HAP-1 (cell line): ENCODE results near the gene BCL6B.
A peak's percentile ranks its signal among the peaks of the same experiment; 100 is the strongest.
"Not testable (repeated sequence)": the region's sequence is repeated elsewhere in the genome, so short reads cannot be mapped to it uniquely, and the experiment has no call there.

Experiments
- DNase-seq, 2 experiments: peaks; one replicate each; pipeline ENCODE4 v3.0.0-alpha.2; 2016 to 2020; ENCODE audit warnings: low spot score in 2 of 2
- H3K27me3 ChIP-seq: fragments of 250-450 bp; sonication (Bioruptor Pico); 2 replicates; pipeline ENCODE4 v1.5.1; 2020; ENCODE audit warnings: low read depth, mild to moderate bottlenecking, moderate library complexity
- H3K36me3 ChIP-seq: fragments of 250-450 bp; sonication (Bioruptor Pico); replicated peaks from 2 replicates; pipeline ENCODE4 v1.5.1; 2020; ENCODE audit warnings: mild to moderate bottlenecking
- H3K4me1 ChIP-seq: fragments of 250-450 bp; sonication (Bioruptor Pico); 2 replicates; pipeline ENCODE4 v1.5.1; 2020; ENCODE audit warnings: mild to moderate bottlenecking
- H3K4me3 ChIP-seq: fragments of 250-450 bp; sonication (Bioruptor Pico); 2 replicates; pipeline ENCODE4 v1.5.1; 2020; ENCODE audit warnings: mild to moderate bottlenecking, moderate library complexity
- H3K9me3 ChIP-seq: fragments of 250-450 bp; sonication (Bioruptor Pico); 2 replicates; pipeline ENCODE4 v1.5.1; 2020; ENCODE audit warnings: mild to moderate bottlenecking, moderate library complexity
- in situ Hi-C: fragments of 300-500 bp; cut with MboI; formaldehyde crosslinking; loops from 3 replicates; pipeline ENCODE4 v1.14.3; 2020; ENCODE audit warnings: low sequenced_read_pairs, inconsistent platforms, mixed read lengths

BCL6B gene, protein sequence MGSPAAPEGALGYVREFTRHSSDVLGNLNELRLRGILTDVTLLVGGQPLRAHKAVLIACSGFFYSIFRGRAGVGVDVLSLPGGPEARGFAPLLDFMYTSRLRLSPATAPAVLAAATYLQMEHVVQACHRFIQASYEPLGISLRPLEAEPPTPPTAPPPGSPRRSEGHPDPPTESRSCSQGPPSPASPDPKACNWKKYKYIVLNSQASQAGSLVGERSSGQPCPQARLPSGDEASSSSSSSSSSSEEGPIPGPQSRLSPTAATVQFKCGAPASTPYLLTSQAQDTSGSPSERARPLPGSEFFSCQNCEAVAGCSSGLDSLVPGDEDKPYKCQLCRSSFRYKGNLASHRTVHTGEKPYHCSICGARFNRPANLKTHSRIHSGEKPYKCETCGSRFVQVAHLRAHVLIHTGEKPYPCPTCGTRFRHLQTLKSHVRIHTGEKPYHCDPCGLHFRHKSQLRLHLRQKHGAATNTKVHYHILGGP

GRCh38 chr17:7022781-7023571 lies at the start of gene BCL6B:
TSS of gene BCL6B (plus strand) at chr17:7023050. CDS start at chr17:7023672, 622 bp downstream.
- no peaks in the 10 kb centered on the region for H3K36me3 ChIP-seq
- no peak for DNase-seq
- in situ Hi-C loops: no loop called here
- peaks cover 17% of the 10 kb centered on the region for H3K4me1 ChIP-seq
- H3K4me3 ChIP-seq: peak within 1 kb of the TSS; percentile 20
- no peaks in the 10 kb centered on the region for H3K27me3 ChIP-seq
- H3K9me3 ChIP-seq: no peaks in the 10 kb centered on the region

- DNase-seq, H3K27me3 ChIP-seq, H3K4me1 ChIP-seq, H3K4me3 ChIP-seq, in situ Hi-C loops, H3K9me3 ChIP-seq, H3K36me3 ChIP-seq: not testable (repeated sequence)
Observed at GRCh38 chr17:6979440-6979839, 43.4 kb upstream of the BCL6B start.

GRCh38 chr17:6981426-6981825 lies 41.4 kb upstream of the BCL6B start:
- no peaks in the 10 kb centered on the region for H3K4me1 ChIP-seq
- H3K9me3 ChIP-seq: no peaks in the 10 kb centered on the region
- no peak for DNase-seq
- no peak overlapping the region for H3K4me3 ChIP-seq
- no peaks in the 10 kb centered on the region for H3K27me3 ChIP-seq
- in situ Hi-C loops: no loop called here
- H3K36me3 ChIP-seq: no peaks in the 10 kb centered on the region

GRCh38 chr17:6985266-6985665 lies 37.6 kb upstream of the BCL6B start:
- no peaks in the 10 kb centered on the region for H3K27me3 ChIP-seq
- no peak overlapping the region for H3K4me3 ChIP-seq
- no peaks in the 10 kb centered on the region for H3K4me1 ChIP-seq
- H3K36me3 ChIP-seq: no peaks in the 10 kb centered on the region
- no peak for DNase-seq
- in situ Hi-C loops: no loop called here
- H3K9me3 ChIP-seq: no peaks in the 10 kb centered on the region

GRCh38 chr17:6986676-6987075 lies 36.2 kb upstream of the BCL6B start:
- in situ Hi-C loops: no loop called here
- Histone ChIP-seq H3K4me1 (no peaks in the 10 kb centered on the region), H3K9me3 (no peaks in the 10 kb centered on the region)

DNA sequence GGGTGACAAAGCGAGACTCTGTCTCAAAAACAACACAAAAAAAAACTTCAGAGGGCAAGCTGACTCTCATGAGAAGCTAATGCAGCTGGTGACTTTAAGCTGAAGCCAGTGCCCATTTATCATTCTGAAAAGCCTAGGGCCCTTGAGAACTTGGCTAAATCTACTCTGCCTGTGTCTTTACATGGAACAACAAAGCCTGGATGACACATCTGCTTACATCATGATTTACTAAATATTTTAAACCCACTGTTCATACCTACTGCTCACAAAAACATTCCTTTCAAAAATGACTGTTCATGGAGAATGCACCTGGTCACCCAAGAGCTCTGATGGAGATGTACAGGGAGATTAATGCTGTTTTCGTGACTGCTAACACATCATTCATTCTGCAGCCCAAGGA lies 33.1 kb upstream of the BCL6B start:
- no peaks in the 10 kb centered on the region for H3K4me1 ChIP-seq
- no peak overlapping the region for H3K4me3 ChIP-seq
- no peaks in the 10 kb centered on the region for H3K36me3 ChIP-seq
- no peaks in the 10 kb centered on the region for H3K9me3 ChIP-seq
- DNase-seq: no peak
- in situ Hi-C loops: no loop called here
- H3K27me3 ChIP-seq: no peaks in the 10 kb centered on the region

More at GRCh38 chr17:6986676-6987075, 36.2 kb upstream of the BCL6B start:
- H3K36me3 ChIP-seq: no peaks in the 10 kb centered on the region
- no peaks in the 10 kb centered on the region for H3K27me3 ChIP-seq
- H3K4me3 ChIP-seq: no peak overlapping the region
- no peak for DNase-seq

DNA sequence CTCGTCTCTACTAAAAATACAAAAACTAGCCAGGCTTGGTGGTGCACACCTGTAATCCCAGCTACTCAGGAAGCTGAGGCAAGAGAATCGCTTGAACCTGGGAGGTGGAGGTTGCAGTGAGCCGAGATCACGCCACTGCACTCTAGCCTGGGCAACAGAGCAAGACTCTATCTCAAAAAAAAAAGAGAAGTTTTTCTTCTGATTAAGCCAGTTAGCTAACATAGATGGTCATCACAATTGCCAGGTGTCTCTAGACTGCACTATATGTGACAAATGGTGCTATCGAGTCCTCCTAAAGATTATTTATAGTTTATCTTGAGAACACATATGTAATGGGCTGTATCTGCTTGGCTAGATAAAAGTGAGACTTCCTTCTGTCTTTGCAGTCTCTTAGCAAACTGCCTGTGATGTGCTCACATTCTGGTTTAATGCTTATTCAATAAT lies 29.2 kb upstream of the BCL6B start:
- H3K9me3 ChIP-seq, DNase-seq, in situ Hi-C loops, H3K4me1 ChIP-seq, H3K27me3 ChIP-seq, H3K36me3 ChIP-seq, H3K4me3 ChIP-seq: not testable (repeated sequence)

DNA sequence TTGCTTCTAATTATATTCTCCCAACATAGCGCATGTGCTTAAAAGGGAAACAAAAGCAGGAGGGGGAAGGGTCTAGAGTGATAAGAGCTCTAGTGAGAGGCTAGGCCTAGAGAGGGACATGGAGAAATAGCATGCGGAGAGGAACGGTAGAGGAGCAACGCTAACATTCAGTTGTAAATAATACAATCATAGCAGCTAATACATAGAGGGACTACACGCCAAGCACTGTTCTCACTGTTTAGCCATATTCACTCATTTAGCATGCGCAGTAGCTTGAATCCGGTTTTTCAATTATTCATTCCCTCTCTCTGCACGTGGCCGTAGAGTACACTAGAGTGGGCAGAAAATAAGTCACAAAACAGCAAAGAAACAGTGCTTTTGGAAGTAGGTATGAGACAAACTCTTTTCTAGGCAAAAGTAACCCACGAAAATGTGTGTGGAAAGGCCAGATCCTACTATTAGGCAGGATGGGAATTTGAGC lies 28.7 kb upstream of the BCL6B start:
- H3K36me3 ChIP-seq: peaks cover 1% of the 10 kb centered on the region
- in situ Hi-C loops: no loop called here
- no peaks in the 10 kb centered on the region for H3K4me1 ChIP-seq
- H3K4me3 ChIP-seq: no peak overlapping the region
- H3K9me3 ChIP-seq: no peaks in the 10 kb centered on the region
- DNase-seq: no peak
- H3K27me3 ChIP-seq: no peaks in the 10 kb centered on the region

GRCh38 chr17:6994666-6995256 lies 28.1 kb upstream of the BCL6B start:
- in situ Hi-C loops: no loop called here
- H3K4me3 ChIP-seq: no peak overlapping the region
- no peak for DNase-seq
- no peaks in the 10 kb centered on the region for H3K4me1 ChIP-seq
- no peaks in the 10 kb centered on the region for H3K9me3 ChIP-seq
- H3K36me3 ChIP-seq: peaks cover 6% of the 10 kb centered on the region
- H3K27me3 ChIP-seq: no peaks in the 10 kb centered on the region

DNA sequence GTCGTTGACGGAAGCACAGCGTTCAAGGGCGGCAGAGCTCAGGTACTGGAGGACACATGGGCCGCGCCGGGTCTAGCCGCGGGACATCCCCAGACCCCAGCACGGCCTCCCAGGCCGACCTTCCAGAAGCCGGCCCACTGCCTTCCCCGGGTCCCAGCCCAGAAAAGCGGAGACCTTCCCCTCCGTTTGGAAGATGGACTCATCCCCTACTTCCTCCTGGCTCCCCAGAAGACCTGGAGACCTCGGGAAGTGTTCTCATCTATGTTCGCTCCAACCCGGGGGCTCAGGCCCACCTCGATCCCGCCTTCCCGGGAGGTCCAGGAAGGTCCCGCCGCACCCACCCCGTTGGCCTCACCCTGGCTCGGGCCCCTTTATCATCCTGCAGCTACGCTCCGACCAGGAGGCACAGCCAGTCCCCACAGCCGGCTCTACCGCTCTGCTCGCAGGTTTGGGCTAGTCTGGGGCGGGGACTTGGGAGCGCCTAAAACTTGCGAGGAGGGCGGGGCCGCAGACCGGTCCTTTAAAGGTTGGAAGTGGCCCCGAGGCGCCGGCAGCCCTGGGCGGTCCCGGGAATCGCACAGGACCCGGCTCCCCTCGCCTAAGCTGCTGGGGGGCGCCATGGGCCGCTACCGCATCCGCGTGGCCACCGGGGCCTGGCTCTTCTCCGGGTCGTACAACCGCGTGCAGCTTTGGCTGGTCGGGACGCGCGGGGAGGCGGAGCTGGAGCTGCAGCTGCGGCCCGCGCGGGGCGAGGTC lies 27.2 kb upstream of the BCL6B start, which contains the start of gene ALOX12:
ALOX12 (plus strand) TSS at position 550 of the 756 bp plus-strand sequence; CDS start at position 619, 69 bp downstream.
- Histone ChIP-seq H3K4me3 (no peak within 1 kb of the TSS), H3K36me3 (peaks cover 6% of the 10 kb centered on the region), H3K27me3 (no peaks in the 10 kb centered on the region), H3K9me3 (no peaks in the 10 kb centered on the region), H3K4me1 (no peaks in the 10 kb centered on the region)
- DNase-seq: no peak
- in situ Hi-C loops: no loop called here

DNA sequence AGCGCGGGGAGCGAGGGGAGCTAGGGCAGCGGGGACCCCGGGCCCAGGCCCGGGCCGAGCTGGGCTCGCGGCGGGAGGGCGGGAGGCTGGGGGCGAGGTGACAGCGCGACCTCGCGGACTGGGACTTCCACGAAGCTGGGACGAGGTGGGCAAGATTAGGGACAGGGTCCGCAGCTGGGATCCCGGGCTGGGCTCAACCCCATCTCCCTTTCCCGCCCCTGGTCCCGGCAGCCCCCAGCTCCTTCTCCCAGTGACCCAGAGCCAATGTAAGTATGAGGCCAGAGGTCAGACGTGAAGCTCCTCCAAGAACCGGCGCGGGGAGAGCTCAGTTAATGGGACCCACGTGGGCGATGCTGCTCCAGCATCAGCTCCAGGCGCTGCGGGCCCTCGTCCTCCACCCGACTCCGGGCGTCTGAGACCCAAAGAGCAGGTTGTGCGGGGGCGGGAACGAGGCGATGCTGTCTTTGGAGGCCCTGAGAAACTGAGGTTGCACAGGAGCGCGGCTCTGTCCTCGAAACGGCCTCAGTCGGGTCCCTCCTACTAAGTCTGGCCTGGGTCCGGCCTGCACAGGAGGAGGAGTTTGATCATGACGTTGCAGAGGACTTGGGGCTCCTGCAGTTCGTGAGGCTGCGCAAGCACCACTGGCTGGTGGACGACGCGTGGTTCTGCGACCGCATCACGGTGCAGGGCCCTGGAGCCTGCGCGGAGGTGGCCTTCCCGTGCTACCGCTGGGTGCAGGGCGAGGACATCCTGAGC lies 26.4 kb upstream of the BCL6B start:
- in situ Hi-C loops: no loop called here
- H3K27me3 ChIP-seq: no peaks in the 10 kb centered on the region
- H3K4me1 ChIP-seq: no peaks in the 10 kb centered on the region
- no peak overlapping the region for H3K4me3 ChIP-seq
- H3K36me3 ChIP-seq: peaks cover 10% of the 10 kb centered on the region
- DNase-seq: no peak
- no peaks in the 10 kb centered on the region for H3K9me3 ChIP-seq

- H3K4me3 ChIP-seq: no peak overlapping the region
- no peaks in the 10 kb centered on the region for H3K27me3 ChIP-seq
- DNase-seq: no peak
- in situ Hi-C loops: no loop called here
- no peaks in the 10 kb centered on the region for H3K9me3 ChIP-seq
- H3K4me1 ChIP-seq: no peaks in the 10 kb centered on the region
- H3K36me3 ChIP-seq: peaks cover 15% of the 10 kb centered on the region
Observed at GRCh38 chr17:6997171-6997570, 25.7 kb upstream of the BCL6B start.
